Measurements from ENCODE around the gene SRSF3. TPM values are rescaled to one million over a fixed set of nuclear protein-coding genes. Genes with fewer than 3 reads are reported as not detected.
"Not testable (repeated sequence)": the region's sequence is repeated elsewhere in the genome, so short reads cannot be mapped to it uniquely, and the experiment has no call there.

Gene SRSF3
- total and polyA plus RNA-seq, 2 experiments from 2014 or later: 135 to 192 TPM

GRCh38 chr6:36605560-36606391 is 11.6 kb downstream of the SRSF3 start:
- peaks cover 7% of the 10 kb centered on the region for H3K36me3 ChIP-seq (replicated peaks; ENCODE audit: insufficient read depth, low read depth)
- H3K9me2 ChIP-seq (replicated peaks; ENCODE audit: insufficient read depth): no peaks in the 10 kb centered on the region
- DNase-seq (ENCODE audit: low spot score): no peak
- H3K4me3 ChIP-seq: no peak overlapping the region
- H3K27me3 ChIP-seq: no peaks in the 10 kb centered on the region
- peak overlapping the region; percentile 24 for H3K27ac ChIP-seq
- 80% methylated on average over 7 of the region's 7 CpGs for WGBS (ENCODE audit: low lambda C conversion rate, missing lambda C conversion rate)
- no peak overlapping the region for H2AFZ ChIP-seq
- H3K4me1 ChIP-seq (ENCODE audit: insufficient read depth): peaks cover 51% of the 10 kb centered on the region
- H4K20me1 ChIP-seq (ENCODE audit: insufficient read depth, poor library complexity, severe bottlenecking): peaks cover 98% of the 10 kb centered on the region
- peaks cover 69% of the 10 kb centered on the region for H3K79me2 ChIP-seq
- H3K9me3 ChIP-seq (ENCODE audit: low read depth): no peaks in the 10 kb centered on the region
- no peak for TF ChIP-seq EZH2phosphoT487 (IDR thresholded peaks at IDR 0.05; ENCODE audit: low read depth, severe bottlenecking, unreplicated experiment)
- TF ChIP-seq, protein P1, sequence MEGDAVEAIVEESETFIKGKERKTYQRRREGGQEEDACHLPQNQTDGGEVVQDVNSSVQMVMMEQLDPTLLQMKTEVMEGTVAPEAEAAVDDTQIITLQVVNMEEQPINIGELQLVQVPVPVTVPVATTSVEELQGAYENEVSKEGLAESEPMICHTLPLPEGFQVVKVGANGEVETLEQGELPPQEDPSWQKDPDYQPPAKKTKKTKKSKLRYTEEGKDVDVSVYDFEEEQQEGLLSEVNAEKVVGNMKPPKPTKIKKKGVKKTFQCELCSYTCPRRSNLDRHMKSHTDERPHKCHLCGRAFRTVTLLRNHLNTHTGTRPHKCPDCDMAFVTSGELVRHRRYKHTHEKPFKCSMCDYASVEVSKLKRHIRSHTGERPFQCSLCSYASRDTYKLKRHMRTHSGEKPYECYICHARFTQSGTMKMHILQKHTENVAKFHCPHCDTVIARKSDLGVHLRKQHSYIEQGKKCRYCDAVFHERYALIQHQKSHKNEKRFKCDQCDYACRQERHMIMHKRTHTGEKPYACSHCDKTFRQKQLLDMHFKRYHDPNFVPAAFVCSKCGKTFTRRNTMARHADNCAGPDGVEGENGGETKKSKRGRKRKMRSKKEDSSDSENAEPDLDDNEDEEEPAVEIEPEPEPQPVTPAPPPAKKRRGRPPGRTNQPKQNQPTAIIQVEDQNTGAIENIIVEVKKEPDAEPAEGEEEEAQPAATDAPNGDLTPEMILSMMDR (IDR thresholded peaks at IDR 0.05; ENCODE audit: poor library complexity): no peak
- no peak for TF ChIP-seq EZH2 (IDR thresholded peaks at IDR 0.05; ENCODE audit: borderline replicate concordance)
- no peak overlapping the region for H3K4me2 ChIP-seq

- H3K4me3 ChIP-seq; H3K4me2 ChIP-seq; H2AFZ ChIP-seq; H3K27me3 ChIP-seq; H3K9me3 ChIP-seq (ENCODE audit: low read depth); H3K9me2 ChIP-seq (replicated peaks; ENCODE audit: insufficient read depth); H3K36me3 ChIP-seq (replicated peaks; ENCODE audit: insufficient read depth, low read depth); DNase-seq (ENCODE audit: low spot score): not testable (repeated sequence)
- Histone ChIP-seq H4K20me1 (ENCODE audit: insufficient read depth, poor library complexity, severe bottlenecking) (peaks cover 83% of the 10 kb centered on the region), H3K79me2 (peaks cover 54% of the 10 kb centered on the region), H3K4me1 (ENCODE audit: insufficient read depth) (peaks cover 51% of the 10 kb centered on the region), H3K27ac (peak overlapping the region; percentile 12)
- WGBS (ENCODE audit: low lambda C conversion rate, missing lambda C conversion rate): 85% methylated on average over 8 of the region's 8 CpGs
Measured at GRCh38 chr6:36607305-36607682, 13.1 kb downstream of the SRSF3 start.

DNA sequence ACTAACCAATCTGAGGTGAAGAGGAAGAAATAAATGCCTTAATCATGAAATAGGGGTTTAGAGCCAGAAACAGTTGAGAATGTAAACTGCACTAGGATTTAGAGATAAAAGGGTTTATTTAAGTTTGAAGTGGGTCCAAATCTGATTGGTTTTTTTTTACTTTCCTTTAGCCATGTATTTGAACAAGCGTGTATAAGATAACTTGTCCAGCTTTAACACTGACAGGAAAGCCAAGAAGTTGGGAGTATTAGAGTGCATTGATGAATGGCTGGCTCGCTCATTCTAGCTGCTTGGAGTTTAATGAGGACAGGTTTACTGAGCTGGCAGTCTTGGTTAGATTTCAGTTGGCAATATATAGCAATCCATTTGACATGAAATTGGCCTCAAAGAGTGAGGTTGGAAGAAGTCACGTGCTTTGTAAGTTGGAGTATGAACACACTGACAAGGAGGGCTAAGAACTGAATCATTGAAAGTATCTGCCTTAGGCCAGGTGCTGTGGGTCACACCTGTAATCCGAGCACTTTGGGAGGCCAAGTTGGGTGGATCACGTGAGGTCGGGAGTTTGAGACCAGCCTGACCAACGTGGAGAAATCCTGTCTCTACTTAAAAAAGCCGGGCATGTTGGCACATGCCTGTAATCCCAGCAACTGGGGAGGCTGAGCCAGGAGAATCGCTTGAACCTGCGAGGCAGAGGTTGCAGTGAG is 13.7 kb downstream of the SRSF3 start:
- H3K4me2 ChIP-seq: peak overlapping the region; percentile 28
- no peak for DNase-seq (ENCODE audit: low spot score)
- WGBS (ENCODE audit: low lambda C conversion rate, missing lambda C conversion rate): 77% methylated on average over 10 of the region's 10 CpGs
- peaks cover 7% of the 10 kb centered on the region for H3K36me3 ChIP-seq (replicated peaks; ENCODE audit: insufficient read depth, low read depth)
- no peaks in the 10 kb centered on the region for H3K9me3 ChIP-seq (ENCODE audit: low read depth)
- peaks cover 78% of the 10 kb centered on the region for H4K20me1 ChIP-seq (ENCODE audit: insufficient read depth, poor library complexity, severe bottlenecking)
- TF ChIP-seq EZH2 (IDR thresholded peaks at IDR 0.05; ENCODE audit: borderline replicate concordance) (no peak), EZH2phosphoT487 (IDR thresholded peaks at IDR 0.05; ENCODE audit: low read depth, severe bottlenecking, unreplicated experiment) (no peak)
- TF ChIP-seq, protein P1 (IDR thresholded peaks at IDR 0.05; ENCODE audit: poor library complexity): no peak
- H3K9me2 ChIP-seq (replicated peaks; ENCODE audit: insufficient read depth): no peaks in the 10 kb centered on the region
- peaks cover 48% of the 10 kb centered on the region for H3K79me2 ChIP-seq
- H3K27me3 ChIP-seq: no peaks in the 10 kb centered on the region
- no peak overlapping the region for H2AFZ ChIP-seq
- H3K27ac ChIP-seq: peak overlapping the region; percentile 12
- H3K4me3 ChIP-seq: no peak overlapping the region
- H3K4me1 ChIP-seq (ENCODE audit: insufficient read depth): peaks cover 51% of the 10 kb centered on the region

Measured in hepatocyte (in vitro differentiated cells).